Measurements from ENCODE around the gene GAL. TPM values are rescaled to one million over a fixed set of nuclear protein-coding genes. Genes with fewer than 3 reads are reported as not detected.
A peak's percentile ranks its signal among the peaks of the same experiment; 100 is the strongest.

The GAL gene
- total RNA-seq, 1 donor from 2014 or later = not detected

DNA sequence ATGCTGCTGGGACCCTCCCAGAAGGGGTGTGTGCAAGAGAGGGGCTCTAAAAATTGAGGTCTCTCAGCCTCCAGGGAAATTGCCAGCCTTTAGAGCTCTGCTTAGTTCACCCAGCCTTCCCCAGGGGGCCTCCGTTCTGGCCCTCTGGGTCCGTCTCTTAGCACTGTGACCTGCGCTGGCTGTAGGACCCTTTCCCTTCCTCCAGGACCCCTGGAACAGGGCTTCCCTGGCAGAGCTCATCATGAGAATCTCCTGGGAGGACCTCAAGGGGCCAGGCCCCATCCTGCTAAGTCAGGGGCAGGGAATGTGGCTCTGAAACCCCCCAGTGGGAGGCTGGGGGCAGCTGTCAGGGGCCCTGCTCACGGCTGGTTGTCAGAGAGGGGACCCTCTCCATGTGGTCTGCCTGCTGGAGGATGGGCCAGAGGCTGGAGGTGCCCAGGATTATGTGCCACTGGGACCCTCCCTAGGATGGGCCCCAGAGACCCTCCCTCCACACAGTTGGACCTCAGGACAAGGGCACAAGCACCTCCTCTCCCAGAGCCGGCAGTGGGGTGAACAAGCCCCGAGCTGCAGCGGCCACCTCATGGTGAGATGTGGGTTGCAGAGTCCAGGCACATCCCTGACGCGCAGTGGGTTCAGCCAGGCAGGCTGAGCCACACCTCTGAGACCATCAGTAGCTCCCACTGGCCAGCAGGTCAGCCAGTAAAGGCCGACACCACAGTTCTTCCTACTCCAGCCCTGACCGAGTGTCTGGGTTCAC lies 27.1 kb upstream of the GAL start:
- Histone ChIP-seq H3K4me1 (no peaks in the 10 kb centered on the region), H3K4me3 (no peak overlapping the region), H3K27me3 (ENCODE audit: low read depth) (peaks cover 10% of the 10 kb centered on the region), H3K36me3 (no peaks in the 10 kb centered on the region), H3K27ac (no peak overlapping the region), H3K9me3 (no peaks in the 10 kb centered on the region)
- no peak for DNase-seq
- TF ChIP-seq, protein P1, sequence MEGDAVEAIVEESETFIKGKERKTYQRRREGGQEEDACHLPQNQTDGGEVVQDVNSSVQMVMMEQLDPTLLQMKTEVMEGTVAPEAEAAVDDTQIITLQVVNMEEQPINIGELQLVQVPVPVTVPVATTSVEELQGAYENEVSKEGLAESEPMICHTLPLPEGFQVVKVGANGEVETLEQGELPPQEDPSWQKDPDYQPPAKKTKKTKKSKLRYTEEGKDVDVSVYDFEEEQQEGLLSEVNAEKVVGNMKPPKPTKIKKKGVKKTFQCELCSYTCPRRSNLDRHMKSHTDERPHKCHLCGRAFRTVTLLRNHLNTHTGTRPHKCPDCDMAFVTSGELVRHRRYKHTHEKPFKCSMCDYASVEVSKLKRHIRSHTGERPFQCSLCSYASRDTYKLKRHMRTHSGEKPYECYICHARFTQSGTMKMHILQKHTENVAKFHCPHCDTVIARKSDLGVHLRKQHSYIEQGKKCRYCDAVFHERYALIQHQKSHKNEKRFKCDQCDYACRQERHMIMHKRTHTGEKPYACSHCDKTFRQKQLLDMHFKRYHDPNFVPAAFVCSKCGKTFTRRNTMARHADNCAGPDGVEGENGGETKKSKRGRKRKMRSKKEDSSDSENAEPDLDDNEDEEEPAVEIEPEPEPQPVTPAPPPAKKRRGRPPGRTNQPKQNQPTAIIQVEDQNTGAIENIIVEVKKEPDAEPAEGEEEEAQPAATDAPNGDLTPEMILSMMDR (IDR thresholded peaks at IDR 0.05) = no peak
- ATAC-seq = no peak
- intact Hi-C loops (cut with DNase I) = no loop called here

DNA sequence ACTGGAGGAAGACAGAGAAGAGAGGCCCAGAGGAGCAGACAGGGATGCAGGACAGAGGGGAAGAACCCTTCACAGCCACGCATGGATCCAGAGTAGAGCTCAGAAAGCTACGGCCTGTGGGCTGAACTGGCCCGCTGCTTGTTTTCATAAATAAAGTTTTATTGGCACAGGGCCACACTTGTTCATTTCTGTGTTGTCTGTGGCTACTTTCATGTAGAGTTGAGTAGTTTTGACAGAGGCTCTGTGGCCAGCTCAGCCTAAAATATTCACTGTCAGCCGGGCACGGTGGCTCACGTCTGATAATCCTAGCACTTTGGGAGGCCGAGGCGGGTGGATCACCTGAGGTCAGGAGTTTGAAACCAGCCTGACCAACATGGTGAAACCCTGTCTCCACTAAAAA lies 26.2 kb upstream of the GAL start:
- H3K4me1 ChIP-seq = no peaks in the 10 kb centered on the region
- ATAC-seq = no peak
- H3K36me3 ChIP-seq = no peaks in the 10 kb centered on the region
- H3K9me3 ChIP-seq = no peaks in the 10 kb centered on the region
- H3K4me3 ChIP-seq = no peak overlapping the region
- H3K27ac ChIP-seq = no peak overlapping the region
- TF ChIP-seq, protein P1 (IDR thresholded peaks at IDR 0.05) = no peak
- intact Hi-C loops (cut with DNase I) = no loop called here
- H3K27me3 ChIP-seq (ENCODE audit: low read depth) = peaks cover 1% of the 10 kb centered on the region
- DNase-seq = no peak

DNA sequence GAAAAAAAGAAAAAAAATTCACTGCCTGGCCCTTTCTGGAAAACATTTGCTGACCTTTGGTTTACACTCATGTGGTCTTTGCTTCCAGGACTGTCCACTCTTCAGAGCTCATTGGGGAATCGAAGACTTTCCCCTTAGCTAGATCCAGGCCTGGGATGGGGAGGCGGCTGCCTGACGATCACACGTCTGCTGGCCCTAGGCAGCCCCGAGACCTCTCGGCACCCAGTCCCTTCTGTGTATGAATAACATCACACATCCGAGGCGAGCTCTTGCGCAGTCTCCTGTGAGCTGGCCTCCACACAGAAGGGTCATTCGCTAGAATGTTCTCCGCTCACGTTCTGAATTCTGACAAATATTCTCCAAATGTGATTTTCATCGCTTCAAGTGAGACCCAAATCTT lies 25.7 kb upstream of the GAL start:
- no peaks in the 10 kb centered on the region for H3K36me3 ChIP-seq
- H3K27ac ChIP-seq = no peak overlapping the region
- ATAC-seq (no peak), DNase-seq (no peak)
- no peaks in the 10 kb centered on the region for H3K4me1 ChIP-seq
- peaks cover 4% of the 10 kb centered on the region for H3K27me3 ChIP-seq (ENCODE audit: low read depth)
- no peak overlapping the region for H3K4me3 ChIP-seq
- H3K9me3 ChIP-seq = no peaks in the 10 kb centered on the region
- intact Hi-C loops (cut with DNase I) = no loop called here
- TF ChIP-seq, protein P1 (IDR thresholded peaks at IDR 0.05) = no peak

DNA sequence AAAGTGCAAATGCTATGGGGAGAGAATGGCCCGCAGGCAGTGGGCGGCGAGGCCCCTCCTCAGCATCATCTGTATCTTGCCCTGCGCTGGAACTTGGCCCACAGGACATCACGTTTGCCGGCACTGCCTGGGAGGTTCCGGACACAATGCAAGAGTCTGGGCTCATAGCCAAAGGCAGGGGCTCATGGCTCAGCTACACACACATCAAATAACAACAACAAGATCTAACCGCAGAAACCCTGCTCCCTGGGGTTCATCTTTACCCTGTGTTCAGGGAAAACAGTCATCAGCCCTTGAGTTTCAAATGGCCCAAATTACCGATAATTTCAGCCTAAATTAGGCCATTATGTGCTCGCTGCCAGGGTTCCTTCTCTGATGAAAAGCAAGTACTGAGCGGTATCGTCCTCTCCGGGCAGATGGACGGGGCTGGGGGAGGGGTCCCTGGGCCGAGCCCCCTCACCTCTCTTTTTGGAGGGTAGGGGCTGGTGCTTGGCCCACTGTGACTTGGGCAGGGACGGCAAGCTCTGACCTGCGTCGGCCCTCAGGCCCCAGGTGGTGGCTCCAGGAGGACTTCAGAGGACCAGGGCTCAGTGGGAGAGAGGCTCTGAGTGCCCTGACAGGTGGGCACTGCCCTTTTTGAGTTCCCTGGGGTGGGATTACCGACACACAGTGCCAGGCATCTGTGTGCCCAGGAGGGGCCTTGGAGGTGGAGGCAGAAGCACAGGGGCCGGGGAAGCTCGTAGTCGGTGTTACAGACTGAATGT lies 25.0 kb upstream of the GAL start:
- DNase-seq = no peak
- intact Hi-C loops (cut with DNase I) = no loop called here
- Histone ChIP-seq H3K36me3 (no peaks in the 10 kb centered on the region), H3K4me3 (no peak overlapping the region), H3K27ac (no peak overlapping the region), H3K27me3 (ENCODE audit: low read depth) (peaks cover 10% of the 10 kb centered on the region), H3K9me3 (no peaks in the 10 kb centered on the region), H3K4me1 (no peaks in the 10 kb centered on the region)
- TF ChIP-seq, protein P1 (IDR thresholded peaks at IDR 0.05) = no peak
- ATAC-seq = peak in 1 of 2 donors; percentile 25

DNA sequence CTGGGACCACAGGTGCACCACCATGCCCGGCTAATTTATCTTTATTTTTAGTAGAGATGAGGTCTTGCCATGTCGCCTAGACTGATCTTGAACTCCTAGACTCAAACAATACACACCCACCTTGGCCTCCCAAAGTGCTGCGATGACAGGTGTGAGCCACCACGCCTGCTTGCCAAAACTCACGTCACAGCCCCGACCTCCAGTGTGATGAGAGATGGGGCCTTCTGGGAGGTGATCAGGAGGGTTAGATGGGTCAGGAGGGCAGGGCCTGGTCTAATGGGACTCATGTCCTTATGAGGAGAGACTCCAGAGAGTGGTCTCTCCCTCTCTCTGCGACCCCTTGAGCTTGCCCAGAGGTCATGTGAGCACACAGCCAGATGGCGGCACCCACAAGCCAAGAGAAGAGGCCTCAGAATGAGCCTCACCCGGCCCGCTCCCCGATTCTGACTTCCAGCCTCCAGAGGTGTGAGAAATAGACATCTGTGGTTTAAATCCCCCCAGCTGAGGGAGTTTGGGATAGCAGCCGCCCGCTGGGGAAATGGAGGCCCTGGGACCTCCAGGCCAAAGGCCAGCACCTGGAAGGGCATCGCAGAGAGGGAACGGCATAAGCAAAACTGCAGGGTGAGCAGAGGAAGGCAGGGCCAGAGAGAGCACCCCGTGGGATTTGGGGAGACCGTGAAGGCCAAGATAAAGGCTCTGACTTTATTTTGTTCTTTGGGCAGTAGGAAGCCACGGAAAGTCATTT lies 24.1 kb upstream of the GAL start:
- DNase-seq (no peak), ATAC-seq (no peak)
- Histone ChIP-seq H3K9me3 (no peaks in the 10 kb centered on the region), H3K27me3 (ENCODE audit: low read depth) (peaks cover 19% of the 10 kb centered on the region), H3K4me3 (no peak overlapping the region), H3K36me3 (no peaks in the 10 kb centered on the region), H3K4me1 (no peaks in the 10 kb centered on the region), H3K27ac (no peak overlapping the region)
- TF ChIP-seq, protein P1 (IDR thresholded peaks at IDR 0.05) = no peak
- intact Hi-C loops (cut with DNase I) = no loop called here

All from lower lobe of right lung (tissue), 2 donors.